Epidermal melanocyte (primary cell): ENCODE measurements around the gene NACAD.

Experiments used
- DNase-seq: peaks from one replicate; pipeline ENCODE4 v3.0.0; 2011; ENCODE audit warnings: low spot score; ENCODE audit not compliant: insufficient read length

NACAD gene

GRCh38 chr7:45092100-45092930, 3.5 kb upstream of the NACAD start:
- no peak for DNase-seq

- DNase-seq, result peak; percentile 53
Measured at GRCh38 chr7:45089341-45089891, 647 bp upstream of the NACAD start.

- DNase-seq, result no peak
Measured at GRCh38 chr7:45088146-45088701, 545 bp downstream of the NACAD start.

- no peak for DNase-seq
Measured at GRCh38 chr7:45087301-45088145, 1.2 kb downstream of the NACAD start.

- no peak for DNase-seq
Measured at GRCh38 chr7:45086331-45087065, 2.3 kb downstream of the NACAD start.

- no peak for DNase-seq
Measured at GRCh38 chr7:45085619-45086200, 3.1 kb downstream of the NACAD start.

GRCh38 chr7:45084901-45085618, 3.7 kb downstream of the NACAD start:
- no peak for DNase-seq

GRCh38 chr7:45084336-45084735, 4.4 kb downstream of the NACAD start:
- no peak for DNase-seq

GRCh38 chr7:45082831-45083331, 5.9 kb downstream of the NACAD start:
- DNase-seq, result no peak

GRCh38 chr7:45082031-45082830, 6.5 kb downstream of the NACAD start:
- DNase-seq, result no peak

- DNase-seq, result no peak
Measured at GRCh38 chr7:45081670-45081974, 7.1 kb downstream of the NACAD start.

GRCh38 chr7:45080958-45081669, 7.7 kb downstream of the NACAD start:
- DNase-seq, result no peak

- no peak for DNase-seq
Measured at GRCh38 chr7:45080265-45080957, 8.4 kb downstream of the NACAD start.

- no peak for DNase-seq
Measured at GRCh38 chr7:45078125-45078681, 10.6 kb downstream of the NACAD start.

GRCh38 chr7:45077579-45077978, 11.2 kb downstream of the NACAD start:
- DNase-seq, result no peak

GRCh38 chr7:45076946-45077345, 11.8 kb downstream of the NACAD start:
- DNase-seq, result no peak

- DNase-seq, result no peak
Measured at GRCh38 chr7:45075871-45076796, 12.6 kb downstream of the NACAD start.
